ENCODE data around the gene ODF2. TPM values are rescaled to one million over a fixed set of nuclear protein-coding genes. Genes with fewer than 3 reads are reported as not detected.

Gene ODF2
- total RNA-seq, 1 donor from 2014 or later: 32.6 TPM

GRCh38 chr9:128526720-128527119 is 70.9 kb downstream of the ODF2 start:
- DNase-seq (ENCODE audit: low read depth): no peak
- no peak overlapping the region for H3K4me3 ChIP-seq (ENCODE audit: low read depth, low read length)
- TF ChIP-seq CTCF (conservative IDR thresholded peaks at IDR 0.05; ENCODE audit: low read depth, low read length): no peak

GRCh38 chr9:128528445-128529160 is 72.8 kb downstream of the ODF2 start:
- no peak overlapping the region for H3K4me3 ChIP-seq (ENCODE audit: low read depth, low read length)
- TF ChIP-seq CTCF (conservative IDR thresholded peaks at IDR 0.05; ENCODE audit: low read depth, low read length): no peak
- no peak for DNase-seq (ENCODE audit: low read depth)

- no peak for DNase-seq (ENCODE audit: low read depth)
- no peak for TF ChIP-seq CTCF (conservative IDR thresholded peaks at IDR 0.05; ENCODE audit: low read depth, low read length)
- no peak overlapping the region for H3K4me3 ChIP-seq (ENCODE audit: low read depth, low read length)
These were observed 73.4 kb downstream of the ODF2 start for GRCh38 chr9:128529191-128529590.

- no peak for DNase-seq (ENCODE audit: low read depth)
- TF ChIP-seq CTCF (conservative IDR thresholded peaks at IDR 0.05; ENCODE audit: low read depth, low read length): no peak
- H3K4me3 ChIP-seq (ENCODE audit: low read depth, low read length): no peak overlapping the region
These were observed 76.8 kb downstream of the ODF2 start for GRCh38 chr9:128532581-128532980.

GRCh38 chr9:128540634-128541360 is 85.0 kb downstream of the ODF2 start:
- no peak overlapping the region for H3K4me3 ChIP-seq (ENCODE audit: low read depth, low read length)
- DNase-seq (ENCODE audit: low read depth): no peak
- TF ChIP-seq CTCF (conservative IDR thresholded peaks at IDR 0.05; ENCODE audit: low read depth, low read length): no peak

GRCh38 chr9:128546504-128546903 is 90.7 kb downstream of the ODF2 start:
- no peak overlapping the region for H3K4me3 ChIP-seq (ENCODE audit: low read depth, low read length)
- TF ChIP-seq CTCF (conservative IDR thresholded peaks at IDR 0.05; ENCODE audit: low read depth, low read length): no peak
- no peak for DNase-seq (ENCODE audit: low read depth)
